OCI-LY1 (cell line): ENCODE results near the gene ZNF839.
"Not testable (repeated sequence)": the region's sequence is repeated elsewhere in the genome, so short reads cannot be mapped to it uniquely, and the experiment has no call there.

Source experiments
- EZH2 ChIP-seq: fragments of 200-600 bp; sonication (generic), shearing (Covaris generic); IDR thresholded peaks from 2 replicates; pipeline ENCODE4 v1.8.0; 2017; ENCODE audit warnings: borderline replicate concordance, mixed run types, mild to moderate bottlenecking, antibody characterized with exemption, low read length, moderate library complexity, mixed read lengths
- TF ChIP-seq, protein P1 (sequence below): fragments of 200-600 bp; sonication (generic), shearing (Covaris generic); IDR thresholded peaks from 2 replicates; pipeline ENCODE4 v1.5.1; 2017; ENCODE audit warnings: mild to moderate bottlenecking, antibody characterized with exemption, low read length, moderate library complexity, mixed read lengths

DNA sequence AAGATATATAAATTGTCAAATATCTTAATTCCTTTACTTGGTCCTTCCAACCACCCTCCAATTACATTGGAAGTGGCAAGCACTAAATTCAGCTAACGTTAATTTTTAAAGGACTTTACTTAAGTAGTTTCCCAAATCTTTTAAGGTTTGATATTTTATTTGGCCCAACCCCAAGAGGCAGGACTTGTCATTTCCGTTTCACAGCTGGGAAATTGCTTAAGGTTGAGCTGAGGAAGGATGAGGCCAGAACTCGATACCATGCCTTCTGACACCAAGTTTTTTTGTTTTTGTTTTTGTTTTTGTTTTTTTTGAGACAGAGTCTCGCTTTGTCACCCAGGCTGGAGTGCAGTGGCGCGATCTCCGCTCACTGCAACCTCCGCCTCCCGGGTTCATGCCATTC is 32.0 kb downstream of the ZNF839 start:
- TF ChIP-seq EZH2, result not testable (repeated sequence)
- TF ChIP-seq, protein P1, sequence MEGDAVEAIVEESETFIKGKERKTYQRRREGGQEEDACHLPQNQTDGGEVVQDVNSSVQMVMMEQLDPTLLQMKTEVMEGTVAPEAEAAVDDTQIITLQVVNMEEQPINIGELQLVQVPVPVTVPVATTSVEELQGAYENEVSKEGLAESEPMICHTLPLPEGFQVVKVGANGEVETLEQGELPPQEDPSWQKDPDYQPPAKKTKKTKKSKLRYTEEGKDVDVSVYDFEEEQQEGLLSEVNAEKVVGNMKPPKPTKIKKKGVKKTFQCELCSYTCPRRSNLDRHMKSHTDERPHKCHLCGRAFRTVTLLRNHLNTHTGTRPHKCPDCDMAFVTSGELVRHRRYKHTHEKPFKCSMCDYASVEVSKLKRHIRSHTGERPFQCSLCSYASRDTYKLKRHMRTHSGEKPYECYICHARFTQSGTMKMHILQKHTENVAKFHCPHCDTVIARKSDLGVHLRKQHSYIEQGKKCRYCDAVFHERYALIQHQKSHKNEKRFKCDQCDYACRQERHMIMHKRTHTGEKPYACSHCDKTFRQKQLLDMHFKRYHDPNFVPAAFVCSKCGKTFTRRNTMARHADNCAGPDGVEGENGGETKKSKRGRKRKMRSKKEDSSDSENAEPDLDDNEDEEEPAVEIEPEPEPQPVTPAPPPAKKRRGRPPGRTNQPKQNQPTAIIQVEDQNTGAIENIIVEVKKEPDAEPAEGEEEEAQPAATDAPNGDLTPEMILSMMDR, result not testable (repeated sequence)
